ENCODE data around the gene AP2A2. TPM values are rescaled to one million over a fixed set of nuclear protein-coding genes. Genes with fewer than 3 reads are reported as not detected.

AP2A2 gene
- total RNA-seq, 4 donors from 2014 or later = 70.5 to 130 (median 102) TPM

- Histone ChIP-seq H3K27me3 (peaks cover 4% of the 10 kb centered on the region), H3K36me3 (no peaks in the 10 kb centered on the region), H3K9me3 (no peaks in the 10 kb centered on the region), H3K4me1 (no peaks in the 10 kb centered on the region), H3K4me3 (no peak overlapping the region), H3K27ac (no peak overlapping the region)
- DNase-seq = no peak
- intact Hi-C loops (cut with DNase I; ENCODE audit: low total_unique reads) (no loop called here), in situ Hi-C loops (cut with MboI; ENCODE audit: low pct_ligation_motif_present in 1 of 4, low pct_unique_long_range_greater_than_20kb in 1 of 4, low sequenced_read_pairs in 3 of 4) (loop anchor here in 3 of 4 donors (25.0 kb wide), 2 partner anchors 117 to 167 kb away; partner anchors contain the start of gene CHID1 (in 1 of the 3))
- TF ChIP-seq POLR2A (IDR thresholded peaks at IDR 0.05) (no peak), CTCF (IDR thresholded peaks at IDR 0.05) (no peak), POLR2AphosphoS5 (IDR thresholded peaks at IDR 0.05) (no peak), EP300 (IDR thresholded peaks at IDR 0.05; ENCODE audit: low read depth) (no peak)
- 44% methylated on average over 14 of the region's 16 CpGs; no CpG with 5 or more reads in 1 of the 2 donors for WGBS, 2 donors (ENCODE audit: low coverage in 1 of 2)
Observed at GRCh38 chr11:1029654-1030053, 104.0 kb downstream of the AP2A2 start.

DNA sequence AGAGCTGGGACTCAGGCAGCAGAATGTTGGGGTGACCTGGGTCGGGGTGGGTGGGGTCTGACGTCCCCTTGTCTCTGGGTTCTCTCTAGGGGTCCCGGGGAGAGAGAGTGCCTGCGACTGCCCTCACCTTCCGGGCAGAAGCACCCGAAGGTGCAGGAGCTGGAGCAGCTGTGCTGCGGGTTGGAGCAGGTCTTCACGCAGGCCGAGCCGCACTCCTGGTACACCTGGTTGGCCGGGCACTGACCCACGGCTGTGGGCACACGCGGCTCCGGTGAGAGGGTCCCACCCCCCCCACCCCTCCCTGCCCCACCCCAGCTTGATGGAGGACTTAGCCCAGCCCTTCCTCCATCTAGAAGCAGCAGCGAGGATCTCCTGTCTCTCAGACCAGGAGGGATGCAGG lies 104.4 kb downstream of the AP2A2 start:
- Histone ChIP-seq H3K4me1 (no peaks in the 10 kb centered on the region), H3K36me3 (no peaks in the 10 kb centered on the region), H3K9me3 (no peaks in the 10 kb centered on the region), H3K27me3 (peaks cover 4% of the 10 kb centered on the region), H3K27ac (no peak overlapping the region), H3K4me3 (no peak overlapping the region)
- no peak for TF ChIP-seq EP300 (IDR thresholded peaks at IDR 0.05; ENCODE audit: low read depth)
- no peak for TF ChIP-seq POLR2A (IDR thresholded peaks at IDR 0.05)
- no peak for TF ChIP-seq POLR2AphosphoS5 (IDR thresholded peaks at IDR 0.05)
- TF ChIP-seq CTCF (IDR thresholded peaks at IDR 0.05) = no peak
- intact Hi-C loops (cut with DNase I; ENCODE audit: low total_unique reads) = no loop called here
- in situ Hi-C loops (cut with MboI; ENCODE audit: low pct_ligation_motif_present in 1 of 4, low pct_unique_long_range_greater_than_20kb in 1 of 4, low sequenced_read_pairs in 3 of 4) = loop anchor here in 3 of 4 donors (25.0 kb wide), 2 partner anchors 118 to 168 kb away; partner anchors contain the start of gene CHID1 (in 1 of the 3)
- 63% methylated on average over 15 of the region's 16 CpGs; no CpG with 5 or more reads in 1 of the 2 donors for WGBS, 2 donors (ENCODE audit: low coverage in 1 of 2)
- DNase-seq = no peak

DNA sequence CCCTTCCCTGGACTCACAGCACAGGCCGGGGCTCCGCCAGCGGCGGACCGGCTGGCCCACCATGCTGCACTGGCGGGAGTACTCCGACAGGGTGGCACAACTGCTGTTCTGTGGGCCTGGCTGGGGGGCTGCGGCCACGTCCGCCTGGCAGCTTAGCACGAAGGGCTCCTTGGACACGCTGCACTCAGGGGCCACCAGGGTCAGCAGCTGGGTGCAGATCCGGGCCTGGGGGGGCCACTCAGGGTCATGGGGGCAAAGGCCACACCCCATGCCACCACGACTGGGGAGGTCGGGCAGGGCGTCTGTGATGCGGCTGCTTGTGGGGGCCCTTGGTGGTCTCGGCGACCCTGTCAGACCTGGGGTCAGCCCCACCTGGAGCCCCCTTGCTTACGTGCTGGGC lies 104.9 kb downstream of the AP2A2 start:
- in situ Hi-C loops (cut with MboI; ENCODE audit: low pct_ligation_motif_present in 1 of 4, low pct_unique_long_range_greater_than_20kb in 1 of 4, low sequenced_read_pairs in 3 of 4) (loop anchor here in 3 of 4 donors (25.0 kb wide), 2 partner anchors 118 to 168 kb away; partner anchors contain the start of gene CHID1 (in 1 of the 3)), intact Hi-C loops (cut with DNase I; ENCODE audit: low total_unique reads) (no loop called here)
- Histone ChIP-seq H3K27ac (no peak overlapping the region), H3K27me3 (peaks cover 5% of the 10 kb centered on the region), H3K36me3 (no peaks in the 10 kb centered on the region), H3K4me3 (no peak overlapping the region), H3K4me1 (no peaks in the 10 kb centered on the region), H3K9me3 (no peaks in the 10 kb centered on the region)
- no peak for TF ChIP-seq CTCF (IDR thresholded peaks at IDR 0.05)
- TF ChIP-seq EP300 (IDR thresholded peaks at IDR 0.05; ENCODE audit: low read depth) = no peak
- TF ChIP-seq POLR2AphosphoS5 (IDR thresholded peaks at IDR 0.05) = no peak
- TF ChIP-seq POLR2A (IDR thresholded peaks at IDR 0.05) = no peak
- WGBS, 2 donors (ENCODE audit: low coverage in 1 of 2) = 20% methylated on average over 8 of the region's 20 CpGs; no CpG with 5 or more reads in 1 of the 2 donors
- DNase-seq = no peak

DNA sequence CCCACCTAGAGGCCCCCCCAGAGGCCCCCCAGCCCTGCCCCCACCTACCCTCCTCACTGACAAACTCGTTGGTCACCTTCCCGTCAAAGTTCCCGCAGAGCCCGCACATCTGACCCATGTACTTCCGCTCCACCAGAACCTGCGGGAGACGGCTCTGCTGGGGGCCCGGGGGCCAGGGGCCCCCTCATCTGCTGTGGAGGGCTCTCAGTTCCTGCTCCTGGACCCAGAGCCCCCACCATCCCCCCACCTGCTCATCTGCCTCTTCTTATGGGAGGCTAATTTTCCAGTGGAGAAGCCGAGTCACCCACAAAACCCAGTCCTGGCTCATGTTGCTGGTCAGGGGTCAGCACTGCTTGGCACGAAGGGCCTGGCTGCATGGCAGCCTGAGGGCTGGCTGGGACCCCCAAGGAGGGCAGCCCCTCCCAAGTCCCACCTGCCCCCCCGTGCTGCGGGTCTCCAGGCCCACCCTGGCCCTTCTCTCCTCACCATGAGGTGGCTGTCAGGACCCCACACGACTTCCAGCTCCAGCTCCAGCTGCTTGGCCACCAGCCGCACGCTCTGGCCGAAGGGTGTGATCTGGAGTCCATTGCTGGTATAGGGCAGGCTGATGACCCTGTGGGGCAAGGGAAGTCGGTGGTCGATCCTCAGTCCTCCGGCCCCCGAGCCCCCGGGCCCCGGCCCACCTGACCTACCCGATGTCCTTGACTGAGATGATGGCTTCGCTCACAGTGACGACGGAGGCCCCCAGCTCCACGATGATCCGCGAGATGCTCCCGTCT lies 105.6 kb downstream of the AP2A2 start:
- H3K9me3 ChIP-seq = no peaks in the 10 kb centered on the region
- H3K27ac ChIP-seq = no peak overlapping the region
- no peak for DNase-seq
- no peaks in the 10 kb centered on the region for H3K4me1 ChIP-seq
- WGBS, 2 donors (ENCODE audit: low coverage in 1 of 2) = 76% methylated on average over 30 of the region's 30 CpGs; no CpG with 5 or more reads in 1 of the 2 donors
- intact Hi-C loops (cut with DNase I; ENCODE audit: low total_unique reads) = no loop called here
- no peaks in the 10 kb centered on the region for H3K36me3 ChIP-seq
- in situ Hi-C loops (cut with MboI; ENCODE audit: low pct_ligation_motif_present in 1 of 4, low pct_unique_long_range_greater_than_20kb in 1 of 4, low sequenced_read_pairs in 3 of 4) = loop anchor here in 3 of 4 donors (25.0 kb wide), 2 partner anchors 119 to 169 kb away; partner anchors contain the start of gene CHID1 (in 1 of the 3)
- H3K27me3 ChIP-seq = peaks cover 13% of the 10 kb centered on the region
- TF ChIP-seq POLR2A (IDR thresholded peaks at IDR 0.05) (no peak), CTCF (IDR thresholded peaks at IDR 0.05) (no peak), POLR2AphosphoS5 (IDR thresholded peaks at IDR 0.05) (no peak), EP300 (IDR thresholded peaks at IDR 0.05; ENCODE audit: low read depth) (no peak)
- no peak overlapping the region for H3K4me3 ChIP-seq
